Measurements from ENCODE around the gene DMAC2.

The DMAC2 gene

GRCh38 chr19:41431426-41432386 is 8.0 kb downstream of the DMAC2 start:
- no peak for DNase-seq
- H3K9me3 ChIP-seq (ENCODE audit: insufficient read depth, low read length, severe bottlenecking) = no peaks in the 10 kb centered on the region
- H3K79me2 ChIP-seq (ENCODE audit: insufficient read depth, low read length) = no peaks in the 10 kb centered on the region
- no peak overlapping the region for H3K4me2 ChIP-seq (ENCODE audit: insufficient read depth, low read length)
- H3K9ac ChIP-seq (ENCODE audit: low read depth, low read length) = no peak overlapping the region
- H3K27ac ChIP-seq (ENCODE audit: low read length) = no peak overlapping the region
- no peak overlapping the region for H2AFZ ChIP-seq (ENCODE audit: low read depth, low read length)
- peaks cover 37% of the 10 kb centered on the region for H3K36me3 ChIP-seq (ENCODE audit: insufficient read depth, low read length)
- no peaks in the 10 kb centered on the region for H4K20me1 ChIP-seq (ENCODE audit: insufficient read depth, low read length)
- TF ChIP-seq EZH2 (IDR thresholded peaks at IDR 0.05; ENCODE audit: borderline replicate concordance, low read depth, low read length, severe bottlenecking) (no peak), CTCF (IDR thresholded peaks at IDR 0.05; ENCODE audit: borderline replicate concordance, extremely low read depth, low read length, poor library complexity, severe bottlenecking) (peak; percentile 38)
- H3K4me3 ChIP-seq (ENCODE audit: low read depth in 1 of 2, low read length in 2 of 2) = no peak overlapping the region
- H3K4me1 ChIP-seq (ENCODE audit: insufficient read depth, low read length) = no peaks in the 10 kb centered on the region
- ATAC-seq (ENCODE audit: insufficient read depth, low read depth) = no peak
- H3K27me3 ChIP-seq (ENCODE audit: insufficient read depth, low read length, poor library complexity) = no peaks in the 10 kb centered on the region

- Histone ChIP-seq H3K27me3 (ENCODE audit: insufficient read depth, low read length, poor library complexity) (no peaks in the 10 kb centered on the region), H3K4me3 (ENCODE audit: low read depth in 1 of 2, low read length in 2 of 2) (no peak overlapping the region), H3K79me2 (ENCODE audit: insufficient read depth, low read length) (no peaks in the 10 kb centered on the region), H3K4me2 (ENCODE audit: insufficient read depth, low read length) (no peak overlapping the region), H2AFZ (ENCODE audit: low read depth, low read length) (no peak overlapping the region), H3K27ac (ENCODE audit: low read length) (no peak overlapping the region), H4K20me1 (ENCODE audit: insufficient read depth, low read length) (no peaks in the 10 kb centered on the region), H3K4me1 (ENCODE audit: insufficient read depth, low read length) (no peaks in the 10 kb centered on the region), H3K36me3 (ENCODE audit: insufficient read depth, low read length) (peaks cover 34% of the 10 kb centered on the region), H3K9ac (ENCODE audit: low read depth, low read length) (no peak overlapping the region), H3K9me3 (ENCODE audit: insufficient read depth, low read length, severe bottlenecking) (no peaks in the 10 kb centered on the region)
- DNase-seq (no peak), ATAC-seq (ENCODE audit: insufficient read depth, low read depth) (no peak)
- TF ChIP-seq CTCF (IDR thresholded peaks at IDR 0.05; ENCODE audit: borderline replicate concordance, extremely low read depth, low read length, poor library complexity, severe bottlenecking) (no peak), EZH2 (IDR thresholded peaks at IDR 0.05; ENCODE audit: borderline replicate concordance, low read depth, low read length, severe bottlenecking) (no peak)
Measured at GRCh38 chr19:41430922-41431321, 8.8 kb downstream of the DMAC2 start.

- H3K79me2 ChIP-seq (ENCODE audit: insufficient read depth, low read length) = no peaks in the 10 kb centered on the region
- H3K4me2 ChIP-seq (ENCODE audit: insufficient read depth, low read length) = no peak overlapping the region
- DNase-seq = no peak
- peaks cover 53% of the 10 kb centered on the region for H3K36me3 ChIP-seq (ENCODE audit: insufficient read depth, low read length)
- H2AFZ ChIP-seq (ENCODE audit: low read depth, low read length) = no peak overlapping the region
- H4K20me1 ChIP-seq (ENCODE audit: insufficient read depth, low read length) = peaks cover 4% of the 10 kb centered on the region; the same call in 1 of the 2 replicates
- H3K27ac ChIP-seq (ENCODE audit: low read length) = no peak overlapping the region
- no peaks in the 10 kb centered on the region for H3K4me1 ChIP-seq (ENCODE audit: insufficient read depth, low read length)
- no peaks in the 10 kb centered on the region for H3K27me3 ChIP-seq (ENCODE audit: insufficient read depth, low read length, poor library complexity)
- TF ChIP-seq EZH2 (IDR thresholded peaks at IDR 0.05; ENCODE audit: borderline replicate concordance, low read depth, low read length, severe bottlenecking) (no peak), CTCF (IDR thresholded peaks at IDR 0.05; ENCODE audit: borderline replicate concordance, extremely low read depth, low read length, poor library complexity, severe bottlenecking) (no peak)
- H3K9ac ChIP-seq (ENCODE audit: low read depth, low read length) = no peak overlapping the region
- H3K9me3 ChIP-seq (ENCODE audit: insufficient read depth, low read length, severe bottlenecking) = no peaks in the 10 kb centered on the region
- ATAC-seq (ENCODE audit: insufficient read depth, low read depth) = no peak
- H3K4me3 ChIP-seq (ENCODE audit: low read depth in 1 of 2, low read length in 2 of 2) = no peak overlapping the region
Measured at GRCh38 chr19:41428481-41428859, 11.2 kb downstream of the DMAC2 start.
